A549 treated with ZK216348 at 1 μM for 4 hours (cell line): Measurements from ENCODE around the gene TFRC. TPM values are rescaled to one million over a fixed set of nuclear protein-coding genes. Genes with fewer than 3 reads are reported as not detected.

Experiments
- total RNA-seq: library from RNA; stranded (reverse); fragments of 200-300 nt; extraction: Qiagen RNA extraction; gene quantifications from 5 replicates; pipeline ENCODE4 v1.2.3, GENCODE V29; 2022; ENCODE audit warnings: low read depth

Gene TFRC
- total RNA-seq = 68.1 to 107 TPM (median 90.1 TPM) in 5 replicates

GRCh38 chr3:196081834-196082618, at the start of gene TFRC:
TSS of gene TFRC (minus strand) at chr3:196082090. CDS start at chr3:196077099, 4,991 bp downstream.

Other genes starting within 250 kb of the TFRC start
- gene TNK2, start 173.5 kb downstream of the TFRC start, total RNA-seq = 13.4 to 26.7 TPM (median 22.3 TPM) in 5 replicates
- gene ZDHHC19, start 129.3 kb upstream of the TFRC start, total RNA-seq = not detected in 5 replicates
- not detected in 5 replicates for gene SLC51A, start 134.4 kb upstream of the TFRC start, total RNA-seq
- 29.7 to 39.4 TPM (median 33.6 TPM) in 5 replicates for gene PCYT1A, start 205.6 kb upstream of the TFRC start, total RNA-seq
- 21.3 to 27.2 TPM (median 23.2 TPM) in 5 replicates for gene DYNLT2B, start 236.2 kb upstream of the TFRC start, total RNA-seq